ENCODE data around the gene ELAVL4. TPM values are rescaled to one million over a fixed set of nuclear protein-coding genes. Genes with fewer than 3 reads are reported as not detected.

ELAVL4 gene
- total and polyA plus RNA-seq, 12 donors, result 0.18 to 17.7 (median 4.3) TPM; not detected in 2

DNA sequence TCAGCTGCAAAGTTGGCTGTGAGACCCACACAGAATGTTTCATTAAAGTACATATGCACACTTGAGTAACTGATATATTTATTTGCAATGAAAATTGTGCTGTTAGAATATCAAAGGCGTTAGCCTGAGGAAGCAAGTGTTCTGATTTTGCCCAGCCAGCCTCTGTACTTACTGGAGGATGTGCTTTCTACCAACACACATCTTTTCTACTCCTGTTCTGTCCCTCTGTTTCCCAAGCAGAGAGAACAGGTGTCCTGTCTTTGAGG, 31.4 kb downstream of the ELAVL4 start:
- intact Hi-C loops (cut with DNase I), result no loop called here
- Histone ChIP-seq H3K9me3 (replicated peaks in 1 of 3) (no peaks in the 10 kb centered on the region), H3K36me3 (replicated peaks in 1 of 2) (no peaks in the 10 kb centered on the region), H3K27ac (no peak overlapping the region), H3K4me3 (no peak overlapping the region), H3K27me3 (no peaks in the 10 kb centered on the region), H3K4me1 (replicated peaks in 1 of 2) (no peaks in the 10 kb centered on the region)
- no peak for DNase-seq
- TF ChIP-seq POLR2A (IDR thresholded peaks at IDR 0.05), result no peak
- TF ChIP-seq, protein P1, sequence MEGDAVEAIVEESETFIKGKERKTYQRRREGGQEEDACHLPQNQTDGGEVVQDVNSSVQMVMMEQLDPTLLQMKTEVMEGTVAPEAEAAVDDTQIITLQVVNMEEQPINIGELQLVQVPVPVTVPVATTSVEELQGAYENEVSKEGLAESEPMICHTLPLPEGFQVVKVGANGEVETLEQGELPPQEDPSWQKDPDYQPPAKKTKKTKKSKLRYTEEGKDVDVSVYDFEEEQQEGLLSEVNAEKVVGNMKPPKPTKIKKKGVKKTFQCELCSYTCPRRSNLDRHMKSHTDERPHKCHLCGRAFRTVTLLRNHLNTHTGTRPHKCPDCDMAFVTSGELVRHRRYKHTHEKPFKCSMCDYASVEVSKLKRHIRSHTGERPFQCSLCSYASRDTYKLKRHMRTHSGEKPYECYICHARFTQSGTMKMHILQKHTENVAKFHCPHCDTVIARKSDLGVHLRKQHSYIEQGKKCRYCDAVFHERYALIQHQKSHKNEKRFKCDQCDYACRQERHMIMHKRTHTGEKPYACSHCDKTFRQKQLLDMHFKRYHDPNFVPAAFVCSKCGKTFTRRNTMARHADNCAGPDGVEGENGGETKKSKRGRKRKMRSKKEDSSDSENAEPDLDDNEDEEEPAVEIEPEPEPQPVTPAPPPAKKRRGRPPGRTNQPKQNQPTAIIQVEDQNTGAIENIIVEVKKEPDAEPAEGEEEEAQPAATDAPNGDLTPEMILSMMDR (IDR thresholded peaks at IDR 0.05), result no peak
- 63 to 78% (median 72%) methylated on average over 1 of the region's 1 CpG for WGBS, 4 donors

GRCh38 chr1:50147191-50147850, 38.6 kb downstream of the ELAVL4 start:
- DNase-seq, result no peak
- Histone ChIP-seq H3K36me3 (replicated peaks in 1 of 2) (no peaks in the 10 kb centered on the region), H3K4me1 (replicated peaks in 1 of 2) (no peaks in the 10 kb centered on the region), H3K27ac (no peak overlapping the region), H3K27me3 (no peaks in the 10 kb centered on the region), H3K9me3 (replicated peaks in 1 of 3) (no peaks in the 10 kb centered on the region), H3K4me3 (no peak overlapping the region)
- WGBS, 4 donors, result 48 to 65% (median 56%) methylated on average over 4 of the region's 4 CpGs
- TF ChIP-seq, protein P1 (IDR thresholded peaks at IDR 0.05), result no peak
- no peak for TF ChIP-seq POLR2A (IDR thresholded peaks at IDR 0.05)
- intact Hi-C loops (cut with DNase I), result no loop called here

DNA sequence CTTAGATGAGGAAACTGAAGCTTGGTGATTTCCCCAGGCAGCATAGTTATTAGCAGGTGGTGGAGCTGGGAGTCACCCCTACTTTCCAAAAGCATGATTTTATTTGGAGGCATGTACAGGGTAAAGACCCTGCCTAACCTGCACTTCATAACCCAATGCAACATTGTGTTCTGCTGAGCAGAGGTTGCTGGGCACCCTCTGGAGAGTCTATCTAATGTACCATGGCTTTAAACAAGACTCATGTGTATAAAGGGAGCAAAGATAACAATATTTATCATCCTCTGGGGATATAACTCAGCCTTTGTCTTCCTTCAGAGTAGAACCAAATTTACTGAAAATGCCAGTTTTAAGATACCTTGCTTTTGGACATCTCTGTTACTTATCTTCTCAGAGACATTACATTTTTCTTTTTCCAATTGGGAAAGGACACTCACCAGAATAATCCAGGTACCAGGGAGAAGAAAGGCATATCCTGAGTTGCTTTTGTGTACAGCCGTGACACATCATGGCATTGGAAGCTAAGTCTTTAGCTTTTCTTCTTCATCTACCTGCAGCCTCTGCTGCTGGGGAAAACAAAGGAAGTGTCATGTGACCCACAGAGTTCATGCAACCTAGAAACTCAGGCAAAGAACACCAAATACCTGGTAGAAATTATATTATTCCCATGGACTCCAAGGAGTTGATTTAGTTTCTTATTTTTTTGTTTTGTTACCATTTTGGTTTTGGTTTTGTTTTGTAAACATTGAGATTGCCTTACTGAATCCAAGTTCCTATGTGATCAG, 39.6 kb downstream of the ELAVL4 start:
- no peak for DNase-seq
- 60 to 91% (median 80%) methylated on average over 1 of the region's 1 CpG for WGBS, 4 donors

DNA sequence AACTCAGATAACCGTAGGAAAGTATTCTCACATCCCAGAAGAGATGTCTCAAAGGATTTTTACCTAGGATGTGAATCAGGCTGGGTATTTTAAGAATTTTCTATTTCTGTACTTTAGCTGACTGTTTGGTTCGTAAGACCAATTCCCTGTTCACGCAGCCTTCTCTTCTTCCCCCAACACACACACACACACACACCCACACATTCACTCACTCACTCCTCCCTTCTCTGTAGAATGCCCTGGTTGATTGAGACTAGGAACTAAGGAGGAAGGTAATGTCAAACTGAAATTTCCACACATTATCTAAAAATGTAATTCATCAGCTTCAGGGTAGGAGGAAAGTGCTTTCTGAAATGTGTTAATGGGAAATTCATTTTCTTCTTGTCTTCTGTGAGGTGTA, 43.5 kb downstream of the ELAVL4 start:
- DNase-seq, result no peak
- no peaks in the 10 kb centered on the region for H3K9me3 ChIP-seq (replicated peaks in 1 of 3)
- 49 to 63% (median 55%) methylated on average over 3 of the region's 3 CpGs for WGBS, 4 donors
- H3K36me3 ChIP-seq (replicated peaks in 1 of 2), result no peaks in the 10 kb centered on the region
- TF ChIP-seq POLR2A (IDR thresholded peaks at IDR 0.05), result no peak
- TF ChIP-seq, protein P1 (IDR thresholded peaks at IDR 0.05), result no peak
- intact Hi-C loops (cut with DNase I), result no loop called here
- no peaks in the 10 kb centered on the region for H3K4me1 ChIP-seq (replicated peaks in 1 of 2)
- no peak overlapping the region for H3K4me3 ChIP-seq
- no peaks in the 10 kb centered on the region for H3K27me3 ChIP-seq
- H3K27ac ChIP-seq, result no peak overlapping the region

More for the DNA sequence above, 39.6 kb downstream of the ELAVL4 start:
- Histone ChIP-seq H3K4me3 (no peak overlapping the region), H3K27me3 (no peaks in the 10 kb centered on the region), H3K27ac (no peak overlapping the region), H3K9me3 (replicated peaks in 1 of 3) (no peaks in the 10 kb centered on the region), H3K36me3 (replicated peaks in 1 of 2) (no peaks in the 10 kb centered on the region), H3K4me1 (replicated peaks in 1 of 2) (no peaks in the 10 kb centered on the region)
- intact Hi-C loops (cut with DNase I), result no loop called here
- TF ChIP-seq, protein P1 (IDR thresholded peaks at IDR 0.05), result no peak

Measured in adrenal gland (tissue), 12 donors.